ENCODE measurements around the gene SMTNL2. TPM values are rescaled to one million over a fixed set of nuclear protein-coding genes. Genes with fewer than 3 reads are reported as not detected.
A peak's percentile ranks its signal among the peaks of the same experiment; 100 is the strongest.

Gene SMTNL2
- total RNA-seq, 1 experiment from 2014 or later = not detected

DNA sequence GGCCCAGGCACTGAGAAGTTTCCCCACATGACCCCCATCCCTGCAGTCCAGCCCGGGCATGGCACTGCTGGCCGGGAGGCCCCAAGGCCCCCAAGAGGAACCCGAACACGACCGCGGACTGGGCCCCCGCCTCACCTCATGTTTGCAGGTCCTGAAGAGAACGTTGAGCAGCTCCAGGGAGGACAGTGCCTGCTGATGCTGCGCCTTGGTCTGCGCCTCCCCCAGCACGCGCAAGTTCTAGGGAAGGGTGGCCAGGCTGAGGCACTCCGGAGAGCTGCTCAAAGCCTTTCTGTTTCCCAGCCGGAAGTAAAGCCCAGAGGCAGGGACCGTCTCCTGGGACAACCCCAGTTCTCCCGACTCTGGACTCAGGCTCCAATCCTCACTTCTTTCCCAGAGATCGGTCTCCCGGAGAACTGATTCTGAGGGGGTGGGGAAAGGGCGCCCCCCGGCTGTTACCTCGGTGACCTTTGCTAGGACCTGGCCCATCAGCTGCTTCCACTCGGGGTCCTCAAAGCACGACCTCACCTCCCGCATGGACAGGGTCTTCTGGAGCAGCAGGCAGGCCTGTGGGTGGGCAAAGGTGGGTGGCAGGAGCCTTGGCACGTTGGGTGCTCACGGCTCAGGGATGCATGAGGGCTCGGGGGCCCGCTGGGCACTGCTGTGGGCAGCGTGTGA, 42.9 kb upstream of the SMTNL2 start:
- Histone ChIP-seq H3K27me3 (replicated peaks) (no peaks in the 10 kb centered on the region), H3K4me3 (no peak overlapping the region), H3K9me3 (replicated peaks) (no peaks in the 10 kb centered on the region), H3K36me3 (peaks cover 55% of the 10 kb centered on the region), H3K27ac (no peak overlapping the region), H3K4me1 (replicated peaks) (no peaks in the 10 kb centered on the region)
- DNase-seq (ENCODE audit: low read depth in 1 of 2, low spot score in 2 of 2) = no peak

DNA sequence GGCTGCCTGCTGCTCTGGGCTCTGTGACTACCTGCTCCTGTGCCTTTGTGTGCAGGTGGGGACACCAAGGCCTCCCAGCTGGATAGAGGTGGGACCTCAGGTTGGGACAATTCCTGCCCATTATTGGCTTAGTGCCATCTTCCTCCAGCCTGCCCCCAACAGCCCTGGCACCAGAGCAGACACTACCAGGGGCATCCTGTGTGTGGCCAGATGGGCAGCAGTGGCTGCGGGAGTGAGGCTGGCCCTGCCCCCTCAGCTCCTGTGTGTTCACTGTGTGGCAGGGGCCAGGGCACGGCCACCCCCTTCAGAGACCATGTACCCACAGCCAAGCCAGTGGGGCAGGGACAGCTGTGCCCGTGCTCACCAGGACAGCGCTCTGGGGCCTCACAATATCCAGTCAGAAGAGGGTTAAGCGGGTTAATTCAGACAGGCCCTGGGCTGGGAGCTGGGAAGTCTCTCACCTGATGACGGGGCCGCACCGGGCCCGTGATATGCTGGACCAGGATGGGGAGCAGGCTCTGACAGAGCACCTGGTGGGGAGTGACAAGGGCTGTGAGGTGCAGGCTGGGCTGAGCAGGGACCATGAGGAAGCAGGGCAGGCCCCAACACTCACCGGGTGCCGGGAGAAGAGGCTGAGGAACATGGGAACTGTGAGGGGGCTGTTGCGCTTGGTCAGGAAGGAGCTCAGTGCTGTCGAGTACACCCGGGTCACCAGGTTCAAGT, 42.2 kb upstream of the SMTNL2 start:
- no peaks in the 10 kb centered on the region for H3K27me3 ChIP-seq (replicated peaks)
- H3K4me3 ChIP-seq = no peak overlapping the region
- H3K4me1 ChIP-seq (replicated peaks) = no peaks in the 10 kb centered on the region
- H3K9me3 ChIP-seq (replicated peaks) = no peaks in the 10 kb centered on the region
- H3K36me3 ChIP-seq = peaks cover 56% of the 10 kb centered on the region
- no peak for DNase-seq (ENCODE audit: low read depth in 1 of 2, low spot score in 2 of 2)
- no peak overlapping the region for H3K27ac ChIP-seq

DNA sequence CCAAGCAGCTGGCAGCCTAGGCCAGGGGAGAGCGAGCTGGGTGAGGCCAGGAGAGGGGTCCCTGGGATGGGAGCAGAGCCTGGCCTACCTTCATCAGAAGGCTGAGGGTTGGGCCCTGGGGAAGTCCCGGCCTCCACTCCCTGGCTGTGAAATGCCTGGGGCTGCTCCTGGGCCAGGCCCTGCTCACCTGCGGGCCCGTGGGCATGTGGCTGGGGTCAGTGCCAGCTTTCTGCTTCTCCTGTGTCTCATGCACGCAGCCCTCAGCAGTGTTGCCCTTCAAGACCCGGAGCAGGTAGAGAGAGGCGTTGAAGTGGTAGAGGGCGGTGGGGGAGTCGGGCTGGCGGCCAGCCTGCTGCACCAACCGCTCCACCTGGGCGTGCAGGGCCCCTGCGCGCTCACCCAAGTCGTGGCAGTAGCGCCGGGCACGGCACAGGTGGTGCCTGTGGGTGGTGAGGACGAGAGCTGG, 41.6 kb upstream of the SMTNL2 start:
- Histone ChIP-seq H3K27ac (no peak overlapping the region), H3K4me3 (no peak overlapping the region), H3K27me3 (replicated peaks) (no peaks in the 10 kb centered on the region), H3K4me1 (replicated peaks) (no peaks in the 10 kb centered on the region), H3K9me3 (replicated peaks) (no peaks in the 10 kb centered on the region), H3K36me3 (peaks cover 62% of the 10 kb centered on the region)
- DNase-seq (ENCODE audit: low read depth in 1 of 2, low spot score in 2 of 2) = no peak

DNA sequence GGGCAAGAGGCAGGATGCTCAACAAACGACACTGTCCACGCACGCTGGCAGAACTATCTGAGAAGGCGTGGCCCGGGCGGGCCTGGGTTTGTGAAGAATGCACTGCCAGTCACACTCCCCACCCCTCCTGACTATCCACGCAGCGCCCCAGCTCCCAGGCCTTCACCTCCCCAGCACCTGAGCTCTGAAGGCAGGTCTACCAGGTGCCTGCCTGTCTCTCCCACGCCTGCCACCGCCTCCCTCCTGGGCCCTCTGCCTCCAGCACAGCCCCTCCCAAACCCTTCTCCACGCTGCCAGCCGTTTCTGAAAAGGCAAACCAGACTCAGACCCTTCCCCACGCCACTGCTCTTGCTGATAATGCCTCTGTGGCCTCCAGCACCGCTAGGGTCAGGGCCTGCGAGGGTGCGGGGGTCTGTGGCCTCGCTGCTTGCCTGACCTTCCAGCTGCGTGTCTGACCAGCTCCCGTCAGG, 40.7 kb upstream of the SMTNL2 start:
- H3K36me3 ChIP-seq = peaks cover 70% of the 10 kb centered on the region
- no peaks in the 10 kb centered on the region for H3K9me3 ChIP-seq (replicated peaks)

DNA sequence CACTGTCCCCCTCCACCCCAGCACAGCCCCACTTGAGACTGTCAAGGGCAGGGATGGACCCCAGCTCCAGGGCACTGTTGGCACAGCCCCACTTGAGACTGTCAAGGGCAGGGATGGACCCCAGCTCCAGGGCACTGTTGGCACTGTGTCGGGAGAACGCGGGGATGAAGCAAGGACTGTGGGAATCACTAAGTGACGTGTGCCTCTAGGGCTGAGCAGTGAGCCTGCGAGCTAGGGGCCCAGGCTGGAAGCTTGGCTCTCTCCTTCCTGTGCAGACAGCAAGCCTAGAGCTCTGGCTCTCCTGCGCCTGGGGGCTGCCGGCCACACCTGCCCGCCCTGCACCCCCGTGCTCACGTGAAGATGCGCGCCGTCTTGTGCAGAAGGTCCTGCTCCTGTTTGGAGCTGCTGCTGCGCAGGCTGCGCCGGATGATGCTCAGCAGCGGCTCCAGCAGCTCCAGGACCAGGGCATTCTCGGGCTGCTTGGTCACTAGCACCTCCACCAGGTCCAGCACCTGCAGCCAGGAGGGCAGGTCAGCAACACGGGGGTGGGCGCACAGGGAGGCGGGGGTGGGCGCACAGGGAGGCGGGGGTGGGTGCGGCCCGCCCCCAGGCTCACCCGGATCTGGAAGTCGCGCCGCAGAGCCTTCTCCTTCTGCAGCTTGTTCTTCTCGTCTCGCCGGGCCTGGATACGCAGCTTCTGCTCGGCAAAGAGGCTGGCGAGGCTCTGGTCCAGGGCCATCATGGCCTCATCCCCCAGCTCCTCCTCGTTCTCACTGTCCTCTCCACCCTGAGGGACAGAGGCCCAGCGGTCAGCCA, 40.0 kb upstream of the SMTNL2 start:
- no peaks in the 10 kb centered on the region for H3K27me3 ChIP-seq (replicated peaks)
- no peak for DNase-seq (ENCODE audit: low read depth in 1 of 2, low spot score in 2 of 2)
- peaks cover 73% of the 10 kb centered on the region for H3K36me3 ChIP-seq
- no peak overlapping the region for H3K27ac ChIP-seq
- H3K9me3 ChIP-seq (replicated peaks) = no peaks in the 10 kb centered on the region
- no peak overlapping the region for H3K4me3 ChIP-seq
- H3K4me1 ChIP-seq (replicated peaks) = no peaks in the 10 kb centered on the region

More for the DNA sequence above, 40.7 kb upstream of the SMTNL2 start:
- H3K4me3 ChIP-seq = no peak overlapping the region
- no peak for DNase-seq (ENCODE audit: low read depth in 1 of 2, low spot score in 2 of 2)
- no peaks in the 10 kb centered on the region for H3K4me1 ChIP-seq (replicated peaks)
- no peak overlapping the region for H3K27ac ChIP-seq
- H3K27me3 ChIP-seq (replicated peaks) = no peaks in the 10 kb centered on the region

DNA sequence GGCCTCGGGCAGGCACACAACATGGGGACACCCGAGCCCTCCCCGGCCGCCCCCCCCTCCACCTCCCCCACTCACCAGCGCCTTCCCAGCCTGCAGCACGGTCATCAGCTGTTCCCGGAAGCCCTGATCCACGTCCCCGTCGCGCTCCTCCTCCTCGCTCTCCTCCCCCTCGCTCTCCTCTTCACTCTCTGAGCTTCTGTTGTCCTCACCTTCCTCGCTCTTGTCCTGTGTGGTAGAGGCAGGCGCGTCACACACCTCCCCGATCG, 39.4 kb upstream of the SMTNL2 start:
- H3K9me3 ChIP-seq (replicated peaks) = no peaks in the 10 kb centered on the region
- H3K36me3 ChIP-seq = peaks cover 69% of the 10 kb centered on the region
- H3K27me3 ChIP-seq (replicated peaks) = no peaks in the 10 kb centered on the region
- no peaks in the 10 kb centered on the region for H3K4me1 ChIP-seq (replicated peaks)
- DNase-seq (ENCODE audit: low read depth in 1 of 2, low spot score in 2 of 2) = no peak
- no peak overlapping the region for H3K4me3 ChIP-seq
- no peak overlapping the region for H3K27ac ChIP-seq

DNA sequence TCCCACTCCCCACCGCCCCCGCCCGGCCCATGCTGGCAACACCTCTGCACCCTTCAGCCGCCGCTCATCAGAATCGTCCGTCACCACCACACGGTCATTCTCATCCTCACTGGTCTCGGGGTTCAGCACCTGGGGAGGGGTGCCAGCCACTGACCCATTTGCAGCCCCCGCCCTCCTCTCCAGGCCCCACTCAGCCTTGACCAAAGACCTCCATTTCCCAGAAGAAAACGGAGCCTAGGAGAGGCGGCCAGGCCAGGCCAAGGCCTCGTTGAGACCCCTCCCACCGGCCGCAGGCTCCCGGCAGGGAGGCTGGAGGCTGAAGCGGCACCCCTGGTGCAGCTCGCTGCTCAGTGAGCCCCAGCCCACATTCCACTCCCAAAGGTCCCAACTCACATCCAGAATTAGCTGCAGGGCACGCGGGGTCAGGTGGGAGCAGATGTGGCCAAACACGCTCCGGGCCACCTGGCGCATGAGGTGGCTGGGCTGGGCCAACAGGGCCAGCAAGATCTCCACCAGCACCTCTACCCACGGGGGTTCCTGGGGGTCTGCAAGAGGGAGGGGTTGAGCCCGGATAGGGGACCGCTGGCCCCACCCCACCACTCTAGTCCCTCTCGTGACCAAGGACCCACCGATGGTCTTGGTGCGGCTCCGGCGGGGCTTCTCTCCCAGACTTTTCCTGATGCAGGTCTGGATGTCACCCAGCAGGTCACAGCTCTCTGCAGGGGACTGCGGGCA, 38.9 kb upstream of the SMTNL2 start:
- Histone ChIP-seq H3K4me1 (replicated peaks) (no peaks in the 10 kb centered on the region), H3K27me3 (replicated peaks) (no peaks in the 10 kb centered on the region), H3K27ac (no peak overlapping the region), H3K9me3 (replicated peaks) (no peaks in the 10 kb centered on the region), H3K4me3 (no peak overlapping the region), H3K36me3 (peaks cover 72% of the 10 kb centered on the region)
- no peak for DNase-seq (ENCODE audit: low read depth in 1 of 2, low spot score in 2 of 2)

DNA sequence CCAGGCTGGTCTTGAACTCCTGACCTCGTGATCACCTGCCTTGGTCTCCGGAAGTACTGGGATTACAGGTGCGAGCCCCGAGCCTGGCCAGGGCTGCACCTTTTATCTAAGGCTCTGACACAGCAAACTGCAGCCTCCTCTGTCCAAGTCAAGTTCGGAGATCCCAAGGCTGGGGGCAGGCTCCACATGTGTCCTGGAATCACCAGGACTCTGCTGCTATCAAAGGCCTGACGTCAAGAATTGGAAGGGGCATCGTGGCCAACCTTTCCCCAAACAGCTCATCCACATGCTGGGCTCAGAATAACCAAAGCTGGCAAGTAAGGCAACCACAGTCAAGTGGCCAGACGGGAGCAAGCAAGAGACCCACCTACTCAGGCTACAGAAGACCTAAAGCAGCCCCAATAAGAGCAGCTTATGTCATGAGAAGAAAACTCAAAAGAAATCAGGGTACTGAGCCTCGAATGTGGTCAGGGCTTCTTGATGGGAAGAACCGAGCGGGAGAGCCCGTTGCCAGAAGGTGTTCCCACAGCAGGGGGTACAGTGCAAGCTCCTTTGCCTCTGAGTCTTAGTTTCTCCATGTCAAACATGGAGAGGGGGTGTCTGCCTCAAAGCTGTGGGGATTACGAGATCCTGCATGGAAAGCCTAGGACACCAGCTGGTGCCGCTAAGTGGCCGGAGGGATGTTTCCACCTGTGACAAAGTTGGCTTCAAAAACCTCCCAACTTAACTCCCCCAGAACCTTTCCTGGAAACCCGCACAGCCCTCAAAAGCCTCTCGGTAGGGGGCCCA, 37.0 kb upstream of the SMTNL2 start:
- no peak for DNase-seq (ENCODE audit: low read depth in 1 of 2, low spot score in 2 of 2)
- H3K4me1 ChIP-seq (replicated peaks) = no peaks in the 10 kb centered on the region
- H3K27ac ChIP-seq = no peak overlapping the region
- H3K36me3 ChIP-seq = peaks cover 72% of the 10 kb centered on the region
- no peak overlapping the region for H3K4me3 ChIP-seq
- no peaks in the 10 kb centered on the region for H3K27me3 ChIP-seq (replicated peaks)
- H3K9me3 ChIP-seq (replicated peaks) = no peaks in the 10 kb centered on the region

DNA sequence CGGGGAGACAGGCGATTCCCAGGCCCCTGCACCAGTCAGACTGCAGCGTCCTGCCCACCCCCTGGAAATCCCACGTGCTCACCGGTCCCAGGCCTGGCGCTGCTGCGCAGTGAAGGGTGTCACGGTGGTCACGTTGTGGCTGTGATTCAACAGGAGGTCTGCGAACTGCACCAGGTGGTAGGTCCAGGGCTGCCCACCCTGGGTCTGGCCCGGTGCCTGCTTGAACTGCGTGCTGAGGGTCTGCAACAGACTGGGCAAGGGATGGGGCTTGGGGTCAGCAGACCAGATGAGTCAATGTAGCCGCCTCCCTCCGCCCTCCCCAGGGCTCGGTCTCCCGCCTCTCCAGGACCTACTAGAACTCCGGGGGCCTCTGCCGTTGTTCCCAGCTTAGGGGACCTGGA, 36.3 kb upstream of the SMTNL2 start:
- Histone ChIP-seq H3K27ac (no peak overlapping the region), H3K4me3 (no peak overlapping the region), H3K4me1 (replicated peaks) (no peaks in the 10 kb centered on the region), H3K36me3 (peaks cover 70% of the 10 kb centered on the region), H3K27me3 (replicated peaks) (no peaks in the 10 kb centered on the region), H3K9me3 (replicated peaks) (no peaks in the 10 kb centered on the region)
- DNase-seq (ENCODE audit: low read depth in 1 of 2, low spot score in 2 of 2) = peak in 1 of 2 experiments; percentile 36

DNA sequence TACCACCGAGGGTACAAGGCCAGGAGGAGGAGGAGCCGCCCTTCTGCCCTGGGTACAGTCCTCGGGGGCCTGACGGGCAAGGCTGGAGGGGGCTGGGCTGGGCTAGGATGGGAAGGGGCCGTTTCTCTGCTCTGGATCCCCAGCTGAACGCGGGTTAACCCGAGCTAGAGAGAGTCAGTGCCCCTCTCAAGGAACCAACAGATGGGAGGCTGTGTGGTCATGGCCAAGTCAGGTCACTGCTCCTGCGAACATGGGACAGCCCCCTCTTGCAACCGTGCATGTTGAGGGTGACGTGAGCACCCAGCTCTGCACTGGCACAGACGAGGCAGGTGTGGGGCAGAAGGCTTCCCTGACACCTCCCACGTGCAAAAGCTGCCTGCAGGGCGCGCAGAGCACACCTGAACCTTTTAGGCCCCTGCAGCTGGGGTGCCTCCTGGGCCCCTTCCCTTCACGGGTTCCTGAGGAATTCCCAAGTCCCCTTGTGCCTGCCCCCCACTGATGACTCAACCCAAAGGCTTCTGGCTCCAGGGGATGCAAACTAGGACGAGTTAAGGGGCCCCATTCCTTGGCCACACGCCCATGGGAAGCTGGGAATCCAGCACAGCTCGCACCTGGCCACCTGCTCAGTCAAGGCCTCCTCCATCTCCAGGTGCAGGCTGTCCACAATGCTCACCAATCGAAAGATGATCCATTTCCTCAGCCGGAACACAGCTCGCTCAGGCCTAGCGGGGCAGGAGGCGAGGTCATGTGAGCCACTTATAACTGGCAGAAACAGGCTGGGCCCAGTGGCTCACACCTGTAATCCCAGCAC, 35.4 kb upstream of the SMTNL2 start:
- Histone ChIP-seq H3K27me3 (replicated peaks) (no peaks in the 10 kb centered on the region), H3K4me3 (no peak overlapping the region), H3K9me3 (replicated peaks) (no peaks in the 10 kb centered on the region), H3K27ac (no peak overlapping the region), H3K36me3 (peaks cover 74% of the 10 kb centered on the region), H3K4me1 (replicated peaks) (no peaks in the 10 kb centered on the region)
- no peak for DNase-seq (ENCODE audit: low read depth in 1 of 2, low spot score in 2 of 2)

DNA sequence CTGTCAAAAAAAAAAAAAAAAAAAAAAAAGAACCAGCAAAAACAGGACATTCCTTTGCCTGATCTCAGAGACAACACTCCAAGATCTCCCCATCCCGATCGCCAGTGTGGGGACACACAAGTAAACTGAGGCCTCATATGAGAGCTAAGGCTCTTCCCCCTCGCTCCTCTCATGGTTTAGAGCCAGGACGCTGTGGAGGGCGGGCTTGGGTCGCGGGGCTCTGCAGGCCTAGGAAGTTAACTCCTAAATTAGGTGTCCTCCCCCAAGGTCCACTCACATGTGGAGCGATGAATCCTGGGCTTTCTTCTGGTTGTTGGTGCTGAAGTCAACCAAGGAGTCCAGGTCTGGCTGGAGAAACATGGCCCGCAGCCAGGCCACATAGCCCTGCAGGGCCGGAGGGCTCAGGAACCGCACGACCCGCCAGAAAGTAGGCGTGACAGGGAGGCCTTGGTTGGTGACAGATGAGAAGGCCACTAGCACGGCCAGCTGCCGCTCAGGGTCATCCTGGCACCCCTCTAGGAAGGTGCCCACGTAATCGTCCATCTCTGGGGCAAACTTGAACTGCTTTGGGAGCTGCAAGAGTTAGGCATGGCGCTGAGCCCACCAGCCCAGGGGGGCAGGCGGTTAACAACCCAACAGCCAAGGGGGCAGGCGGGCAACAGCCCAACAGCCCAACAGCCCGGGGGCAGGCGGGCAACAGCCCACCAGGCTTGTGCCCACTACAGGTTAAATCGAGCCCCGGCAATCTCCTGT, 34.4 kb upstream of the SMTNL2 start:
- H3K27ac ChIP-seq = no peak overlapping the region
- peaks cover 77% of the 10 kb centered on the region for H3K36me3 ChIP-seq
- no peaks in the 10 kb centered on the region for H3K9me3 ChIP-seq (replicated peaks)
- DNase-seq (ENCODE audit: low read depth in 1 of 2, low spot score in 2 of 2) = no peak
- no peaks in the 10 kb centered on the region for H3K27me3 ChIP-seq (replicated peaks)
- H3K4me3 ChIP-seq = no peak overlapping the region
- H3K4me1 ChIP-seq (replicated peaks) = peaks cover 7% of the 10 kb centered on the region

DNA sequence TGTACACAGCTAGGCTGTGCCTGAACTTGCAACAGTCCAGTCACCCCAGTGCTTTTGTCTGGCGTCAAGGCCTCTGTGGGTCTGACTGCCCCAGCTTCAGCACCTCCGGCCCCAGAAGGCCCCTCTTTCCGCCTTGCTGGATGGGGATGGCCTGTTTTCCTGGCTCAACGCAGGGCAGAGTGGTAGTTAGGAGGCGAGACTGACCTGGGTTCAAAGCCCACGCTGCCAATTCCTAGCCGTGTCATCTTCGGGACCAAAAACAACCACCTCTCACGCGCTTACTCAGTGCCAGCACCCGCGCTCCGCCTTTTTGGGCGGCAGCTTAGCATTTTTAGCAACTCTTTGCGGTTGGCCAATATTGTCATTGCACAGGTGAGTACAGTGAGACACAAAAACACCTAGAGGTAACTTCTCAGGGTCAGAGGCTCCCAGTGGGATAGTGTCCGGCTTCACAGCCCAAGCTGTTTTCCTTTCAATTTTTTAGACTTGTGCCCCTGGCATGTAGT, 33.7 kb upstream of the SMTNL2 start:
- no peaks in the 10 kb centered on the region for H3K9me3 ChIP-seq (replicated peaks)
- H3K4me3 ChIP-seq = no peak overlapping the region
- no peaks in the 10 kb centered on the region for H3K27me3 ChIP-seq (replicated peaks)
- H3K27ac ChIP-seq = no peak overlapping the region
- no peak for DNase-seq (ENCODE audit: low read depth in 1 of 2, low spot score in 2 of 2)
- H3K36me3 ChIP-seq = peaks cover 73% of the 10 kb centered on the region
- peaks cover 9% of the 10 kb centered on the region for H3K4me1 ChIP-seq (replicated peaks)

Measured in SJSA1 (cell line).